Chondrocyte (in vitro differentiated cells): ENCODE measurements around the gene ARHGAP40. TPM values are rescaled to one million over a fixed set of nuclear protein-coding genes. Genes with fewer than 3 reads are reported as not detected.

Experiments
- DNase-seq: peaks from one replicate; pipeline ENCODE4 v3.0.0; 2021; ENCODE audit warnings: mixed read lengths, low spot score
- H3K27ac Mint-ChIP-seq: one replicate; pipeline ENCODE4 v1.8.0; 2021; ENCODE audit warnings: mild to moderate bottlenecking, moderate library complexity, mixed read lengths; ENCODE audit not compliant: unreplicated experiment
- H3K27me3 Mint-ChIP-seq: 2 replicates; pipeline ENCODE4 v1.8.0; 2021; ENCODE audit warnings: low read depth, mixed read lengths
- H3K36me3 Mint-ChIP-seq: 2 replicates; pipeline ENCODE4 v1.8.0; 2021; ENCODE audit warnings: low read depth, mixed read lengths
- H3K4me1 Mint-ChIP-seq: 2 replicates; pipeline ENCODE4 v1.8.0; 2021; ENCODE audit warnings: low read depth, mild to moderate bottlenecking, mixed read lengths
- H3K4me3 Mint-ChIP-seq: one replicate; pipeline ENCODE4 v1.8.0; 2021; ENCODE audit warnings: mild to moderate bottlenecking, moderate library complexity, mixed read lengths; ENCODE audit not compliant: unreplicated experiment
- H3K9me3 Mint-ChIP-seq: 2 replicates; pipeline ENCODE4 v1.8.0; 2021; ENCODE audit warnings: low read depth, mixed read lengths
- CTCF ChIP-seq: fragments of 200-600 bp; sonication (generic); IDR thresholded peaks from 2 replicates; pipeline ENCODE4 v1.5.0; 2021; ENCODE audit warnings: antibody characterized with exemption, mild to moderate bottlenecking, moderate library complexity
- long read RNA-seq: library from polyadenylated mRNA; stranded (forward); transcript quantifications from one replicate; pipeline ENCODE4 v2.0.0, GENCODE V29; 2021
- total RNA-seq: library from RNA; stranded (reverse); gene quantifications from 3 replicates; pipeline ENCODE4 v1.2.1, GENCODE V29; 2021

ARHGAP40 gene
- not detected in 3 replicates for total RNA-seq
- long read RNA-seq, result 0 reads

- Mint-ChIP-seq H3K4me1 (peaks cover 17% of the 10 kb centered on the region), H3K27ac (no peak within 1 kb of the TSS), H3K9me3 (no peaks in the 10 kb centered on the region), H3K4me3 (peak within 1 kb of the TSS; percentile 40), H3K27me3 (peaks cover 41% of the 10 kb centered on the region), H3K36me3 (no peaks in the 10 kb centered on the region)
- DNase-seq, result no peak
- TF ChIP-seq CTCF, result peak; percentile 26
Observed at GRCh38 chr20:38601216-38602184, at the start of gene ARHGAP40. Gene ARHGAP40, plus strand, starts transcription at chr20:38601809.

GRCh38 chr20:38554986-38555385 is 46.6 kb upstream of the ARHGAP40 start:
- H3K27ac Mint-ChIP-seq, result no peak overlapping the region
- no peaks in the 10 kb centered on the region for H3K27me3 Mint-ChIP-seq
- H3K9me3 Mint-ChIP-seq, result no peaks in the 10 kb centered on the region
- no peak for TF ChIP-seq CTCF
- no peaks in the 10 kb centered on the region for H3K4me1 Mint-ChIP-seq
- no peak for DNase-seq
- H3K4me3 Mint-ChIP-seq, result no peak overlapping the region
- peaks cover 37% of the 10 kb centered on the region for H3K36me3 Mint-ChIP-seq

- Mint-ChIP-seq H3K4me3 (no peak overlapping the region), H3K27ac (no peak overlapping the region), H3K9me3 (no peaks in the 10 kb centered on the region), H3K36me3 (peaks cover 40% of the 10 kb centered on the region), H3K27me3 (no peaks in the 10 kb centered on the region), H3K4me1 (no peaks in the 10 kb centered on the region)
- DNase-seq, result no peak
- no peak for TF ChIP-seq CTCF
Observed at GRCh38 chr20:38555395-38555794, 46.2 kb upstream of the ARHGAP40 start.

- no peak for DNase-seq
- peak overlapping the region; percentile 9 for H3K27ac Mint-ChIP-seq
- no peak for TF ChIP-seq CTCF
- H3K4me1 Mint-ChIP-seq, result no peaks in the 10 kb centered on the region
- no peaks in the 10 kb centered on the region for H3K27me3 Mint-ChIP-seq
- H3K4me3 Mint-ChIP-seq, result no peak overlapping the region
- H3K9me3 Mint-ChIP-seq, result no peaks in the 10 kb centered on the region
- H3K36me3 Mint-ChIP-seq, result peaks cover 42% of the 10 kb centered on the region
Observed at GRCh38 chr20:38557174-38557573, 44.4 kb upstream of the ARHGAP40 start.

GRCh38 chr20:38558596-38559360 is 42.8 kb upstream of the ARHGAP40 start:
- H3K4me1 Mint-ChIP-seq, result no peaks in the 10 kb centered on the region
- H3K4me3 Mint-ChIP-seq, result no peak overlapping the region
- no peaks in the 10 kb centered on the region for H3K27me3 Mint-ChIP-seq
- DNase-seq, result no peak
- H3K36me3 Mint-ChIP-seq, result peaks cover 47% of the 10 kb centered on the region
- H3K27ac Mint-ChIP-seq, result no peak overlapping the region
- no peak for TF ChIP-seq CTCF
- no peaks in the 10 kb centered on the region for H3K9me3 Mint-ChIP-seq
